Measurements from ENCODE around the gene NRG2. TPM values are rescaled to one million over a fixed set of nuclear protein-coding genes. Genes with fewer than 3 reads are reported as not detected.

The NRG2 gene
- total and polyA plus RNA-seq, 2 of the 4 experiments (the other 2 are of a cell fraction), result 0.18 TPM; not detected in 1

DNA sequence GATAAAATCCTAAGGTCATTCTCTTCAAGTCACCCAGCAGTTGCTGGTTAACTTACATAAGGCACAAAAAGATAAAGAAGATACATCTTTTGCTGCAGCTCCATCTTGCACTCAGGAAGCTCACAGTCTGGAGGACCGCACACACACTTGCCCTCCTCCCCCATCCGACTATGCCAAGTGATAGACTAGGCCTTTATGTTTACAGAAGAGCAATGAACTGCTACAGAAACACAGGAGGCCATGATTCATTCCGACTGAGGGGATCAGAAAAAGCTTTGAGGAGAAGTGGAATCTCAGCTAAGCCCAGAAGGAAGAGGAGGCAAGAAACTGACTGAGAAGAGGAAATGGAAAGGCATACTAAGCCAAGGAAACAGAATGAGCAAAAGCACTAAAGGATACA, 17.4 kb downstream of the NRG2 start:
- dilution Hi-C loops (cut with HindIII; ENCODE audit: low sequenced_read_pairs, unreplicated experiment), result no loop called here

More for the DNA sequence above, 17.4 kb downstream of the NRG2 start:
- Histone ChIP-seq H3K9me1 (ENCODE audit: insufficient read depth, low read length) (no peaks in the 10 kb centered on the region), H2BK15ac (ENCODE audit: low read depth, low read length) (no peak overlapping the region), H2BK20ac (ENCODE audit: low read depth, low read length) (no peak overlapping the region), H3K14ac (replicated peaks; ENCODE audit: low read depth, low read length) (no peak overlapping the region), H4K20me1 (ENCODE audit: insufficient read depth, low read length) (no peaks in the 10 kb centered on the region), H3K4me1 (ENCODE audit: control insufficient read depth, insufficient read depth, low read length) (no peaks in the 10 kb centered on the region), H3K18ac (ENCODE audit: low read depth, low read length) (no peak overlapping the region), H3K27ac (ENCODE audit: insufficient read depth, low read length) (no peak overlapping the region), H3K4me3 (ENCODE audit: insufficient read depth, low read depth, low read length) (no peak overlapping the region), H4K5ac (ENCODE audit: low read depth, low read length) (no peak overlapping the region), H2BK5ac (ENCODE audit: low read depth, low read length, poor library complexity, severe bottlenecking) (no peak overlapping the region), H3K9ac (ENCODE audit: low read depth, low read length) (no peak overlapping the region), H4K91ac (ENCODE audit: insufficient read depth, low read depth, low read length) (no peak overlapping the region), H4K8ac (ENCODE audit: low read depth in 2 of 2, low read length in 2 of 2) (no peak overlapping the region), H3K9me3 (ENCODE audit: control insufficient read depth, insufficient read depth, low read length) (no peaks in the 10 kb centered on the region), H2AK9ac (replicated peaks; ENCODE audit: low read depth, low read length, poor library complexity) (no peak overlapping the region), H2AK5ac (ENCODE audit: low read depth, low read length) (no peak overlapping the region), H2AFZ (replicated peaks; ENCODE audit: low read length, poor library complexity) (no peak overlapping the region), H3K23ac (ENCODE audit: low read depth, low read length) (no peak overlapping the region), H3K27me3 (ENCODE audit: control insufficient read depth, insufficient read depth, low read length) (peaks cover 43% of the 10 kb centered on the region), H2BK120ac (ENCODE audit: low read depth, low read length) (no peak overlapping the region), H3K4ac (ENCODE audit: low read depth, low read length) (no peak overlapping the region), H3K56ac (ENCODE audit: extremely low read depth, insufficient read depth, low read length) (no peak overlapping the region), H3K36me3 (ENCODE audit: control insufficient read depth, insufficient read depth, low read length) (no peaks in the 10 kb centered on the region), H3K4me2 (ENCODE audit: low read depth, low read length) (no peak overlapping the region), H3K79me1 (ENCODE audit: low read depth in 1 of 2, low read length in 2 of 2) (no peaks in the 10 kb centered on the region)
- TF ChIP-seq NFE2L2 (IDR thresholded peaks at IDR 0.05; ENCODE audit: low read depth, low read length) (no peak), MAZ (IDR thresholded peaks at IDR 0.05; ENCODE audit: borderline replicate concordance, low read depth, low read length) (no peak)
- intact Hi-C loops (cut with micrococcal nuclease) (no loop called here), in situ Hi-C loops (cut with MboI; ENCODE audit: low sequenced_read_pairs) (no loop called here)
- no TSS peak for BruUV-seq (replicated peaks)
- 0% methylated on average over 1 of the region's 3 CpGs; no CpG with 5 or more reads in 1 of the 2 experiments for WGBS, 2 experiments (ENCODE audit: extremely low coverage in 2 of 2, insufficient read length in 1 of 2)
- ChIA-PET CTCF (no interaction called here), POLR2A (ENCODE audit: unreplicated experiment) (no interaction called here)
- ATAC-seq (ENCODE audit: low read depth), result 0 out of 2 replicates have a peak, but pooled peaks have one; percentile 32
- DNase-seq, result no peak

Data from IMR-90 (cell line).